ENCODE measurements around the gene BCL2L1.
"Not testable (repeated sequence)": the region's sequence is repeated elsewhere in the genome, so short reads cannot be mapped to it uniquely, and the experiment has no call there.

Gene BCL2L1

GRCh38 chr20:31626534-31626933, 96.1 kb downstream of the BCL2L1 start:
- not testable (repeated sequence) for H3K4me1 Mint-ChIP-seq; DNase-seq; H3K36me3 Mint-ChIP-seq (ENCODE audit: low read depth); H3K4me3 Mint-ChIP-seq; H3K9me3 Mint-ChIP-seq; ATAC-seq; H3K27ac Mint-ChIP-seq; H3K27me3 Mint-ChIP-seq

GRCh38 chr20:31623123-31623505, 99.6 kb downstream of the BCL2L1 start:
- not testable (repeated sequence) for H3K4me1 Mint-ChIP-seq; H3K36me3 Mint-ChIP-seq (ENCODE audit: low read depth); H3K27ac Mint-ChIP-seq; DNase-seq; H3K27me3 Mint-ChIP-seq; H3K4me3 Mint-ChIP-seq; ATAC-seq; H3K9me3 Mint-ChIP-seq

GRCh38 chr20:31620246-31620645, 102.4 kb downstream of the BCL2L1 start:
- H3K4me1 Mint-ChIP-seq: peaks cover 7% of the 10 kb centered on the region
- no peaks in the 10 kb centered on the region for H3K9me3 Mint-ChIP-seq

GRCh38 chr20:31617432-31618104, 105.1 kb downstream of the BCL2L1 start:
- ATAC-seq: no peak
- no peak overlapping the region for H3K27ac Mint-ChIP-seq
- H3K4me1 Mint-ChIP-seq: peaks cover 7% of the 10 kb centered on the region

More at GRCh38 chr20:31620246-31620645, 102.4 kb downstream of the BCL2L1 start:
- Mint-ChIP-seq H3K27me3 (peaks cover 7% of the 10 kb centered on the region), H3K4me3 (no peak overlapping the region), H3K36me3 (ENCODE audit: low read depth) (no peaks in the 10 kb centered on the region), H3K27ac (no peak overlapping the region)
- no peak for DNase-seq
- ATAC-seq: no peak

GRCh38 chr20:31615416-31615815, 107.3 kb downstream of the BCL2L1 start:
- Mint-ChIP-seq H3K4me1 (peaks cover 7% of the 10 kb centered on the region), H3K27me3 (peaks cover 9% of the 10 kb centered on the region), H3K27ac (no peak overlapping the region), H3K4me3 (no peak overlapping the region), H3K36me3 (ENCODE audit: low read depth) (no peaks in the 10 kb centered on the region), H3K9me3 (no peaks in the 10 kb centered on the region)
- DNase-seq: no peak
- ATAC-seq: no peak

More at GRCh38 chr20:31617432-31618104, 105.1 kb downstream of the BCL2L1 start:
- Mint-ChIP-seq H3K4me3 (no peak overlapping the region), H3K36me3 (ENCODE audit: low read depth) (no peaks in the 10 kb centered on the region), H3K9me3 (no peaks in the 10 kb centered on the region), H3K27me3 (peaks cover 9% of the 10 kb centered on the region)
- DNase-seq: no peak
